Superior temporal gyrus (tissue), 1 donor: ENCODE data around the gene LTBP1.
"Not testable (repeated sequence)": the region's sequence is repeated elsewhere in the genome, so short reads cannot be mapped to it uniquely, and the experiment has no call there.

Experiments used
- DNase-seq: peaks from one replicate; pipeline ENCODE4 v3.0.0-alpha.2; 2016; ENCODE audit errors: extremely low spot score

Gene LTBP1

DNA sequence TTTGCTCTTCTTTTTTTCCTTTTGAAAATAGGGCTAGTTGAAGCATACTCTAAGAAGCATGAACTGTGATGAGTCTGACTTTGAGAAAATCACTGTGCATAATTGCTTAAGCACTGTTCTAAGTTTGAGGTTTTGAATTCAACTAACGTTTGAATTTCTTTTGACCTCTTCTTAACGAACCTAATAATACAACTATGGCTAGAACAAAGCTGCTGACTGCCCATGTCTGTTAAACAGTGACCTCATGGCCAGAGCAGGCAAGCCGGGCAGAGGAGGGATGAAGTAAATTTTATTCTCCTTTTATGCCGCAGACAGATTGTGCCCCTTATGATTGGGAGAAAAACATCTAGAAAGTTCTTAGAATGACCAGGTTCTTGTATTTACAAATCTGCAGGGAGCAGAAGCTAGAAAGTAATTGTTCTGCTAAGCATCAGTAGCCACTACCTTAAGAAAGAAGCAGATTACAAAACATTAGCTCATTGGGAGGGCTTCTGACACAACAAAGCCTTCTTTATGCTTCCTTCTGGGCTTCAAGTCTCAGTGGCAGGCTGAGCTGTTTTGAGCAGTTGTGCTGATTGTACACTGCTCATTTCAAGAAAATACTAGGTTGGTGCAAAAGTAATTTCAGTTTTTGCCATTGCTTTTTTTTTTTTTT is 431.9 kb downstream of the LTBP1 start:
- DNase-seq = peak; percentile 78

DNA sequence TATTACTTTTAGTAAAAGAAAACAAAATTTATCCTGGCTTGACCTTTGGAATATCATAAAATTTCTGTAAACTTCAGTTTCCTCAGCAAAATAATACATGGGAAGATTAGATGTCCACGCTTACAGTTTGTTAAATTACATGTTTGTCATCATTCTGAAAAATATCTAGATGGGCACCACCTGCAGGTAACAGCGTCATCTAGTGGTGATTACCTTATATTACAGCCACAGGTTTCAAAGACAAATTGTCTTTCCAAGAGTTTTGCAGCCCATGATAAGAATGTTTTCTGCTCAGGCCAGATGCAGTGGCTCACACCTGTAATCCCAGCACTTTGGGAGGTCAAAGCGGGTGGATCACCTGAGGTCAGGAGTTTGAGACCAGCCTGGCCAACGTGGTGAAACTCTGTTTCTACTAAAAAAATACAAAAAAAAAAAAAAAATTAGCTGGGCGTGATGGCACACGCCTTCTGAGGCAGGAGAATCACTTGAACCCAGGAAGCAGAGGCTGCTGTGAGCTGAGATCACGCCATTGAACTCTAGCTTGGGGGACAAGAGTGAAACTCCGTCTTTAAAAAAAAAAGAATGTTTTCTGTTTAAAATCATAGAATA is 433.4 kb downstream of the LTBP1 start:
- no peak for DNase-seq

- no peak for DNase-seq
Observed at GRCh38 chr2:33380719-33381118, 434.0 kb downstream of the LTBP1 start.

GRCh38 chr2:33381301-33381858 is 434.6 kb downstream of the LTBP1 start:
- DNase-seq = no peak

- no peak for DNase-seq
Observed at GRCh38 chr2:33383855-33384598, 437.3 kb downstream of the LTBP1 start.

DNA sequence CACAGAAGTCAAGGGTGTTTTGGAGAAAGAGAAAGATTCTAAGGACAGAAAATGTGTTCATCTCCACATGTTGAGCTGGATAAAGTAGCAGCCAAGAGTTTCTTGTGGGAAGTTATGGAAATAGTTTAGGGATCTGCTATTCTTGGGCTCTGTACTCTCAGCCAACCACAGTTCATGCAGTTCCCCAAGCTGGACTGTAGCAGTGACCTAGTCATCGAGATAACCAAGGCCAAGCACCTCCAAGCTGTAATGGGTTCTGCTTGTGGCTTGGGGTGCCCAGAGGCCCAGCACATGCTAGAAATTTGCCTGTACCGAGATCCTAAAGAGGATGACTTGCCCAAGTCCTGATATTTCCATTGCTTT is 437.8 kb downstream of the LTBP1 start:
- DNase-seq = no peak

GRCh38 chr2:33388996-33389395 is 442.2 kb downstream of the LTBP1 start:
- DNase-seq = no peak

- not testable (repeated sequence) for DNase-seq
Observed at GRCh38 chr2:33389695-33390094, 442.9 kb downstream of the LTBP1 start.

- DNase-seq = no peak
Observed at GRCh38 chr2:33391529-33392255, 444.9 kb downstream of the LTBP1 start.

- no peak for DNase-seq
Observed at GRCh38 chr2:33392366-33392765, 445.6 kb downstream of the LTBP1 start.

- DNase-seq = no peak
Observed at GRCh38 chr2:33395034-33395433, 448.3 kb downstream of the LTBP1 start.

- no peak for DNase-seq
Observed at GRCh38 chr2:33395655-33396249, 449.0 kb downstream of the LTBP1 start.

GRCh38 chr2:33404321-33404720 is 457.6 kb downstream of the LTBP1 start:
- DNase-seq = no peak

DNA sequence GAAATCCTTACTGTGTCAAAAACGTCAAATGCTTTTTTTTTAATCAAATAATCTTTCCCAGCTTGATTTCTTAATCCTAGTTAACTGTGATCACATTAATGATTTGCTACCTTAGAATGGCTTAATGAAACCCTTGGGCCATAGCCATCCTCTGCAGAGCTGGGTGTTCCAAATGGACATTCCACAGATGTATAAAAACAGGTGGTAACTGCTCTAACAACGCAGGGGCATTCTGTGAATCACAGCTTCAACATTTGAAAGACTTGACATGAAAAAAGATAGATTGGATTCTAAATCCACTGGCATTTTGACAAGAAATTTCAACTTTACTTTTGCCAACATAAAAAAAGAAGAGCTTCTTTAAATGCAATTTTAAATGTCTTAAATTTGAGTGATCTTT is 459.9 kb downstream of the LTBP1 start:
- no peak for DNase-seq

- no peak for DNase-seq
Observed at GRCh38 chr2:33408109-33408508, 461.4 kb downstream of the LTBP1 start.

DNA sequence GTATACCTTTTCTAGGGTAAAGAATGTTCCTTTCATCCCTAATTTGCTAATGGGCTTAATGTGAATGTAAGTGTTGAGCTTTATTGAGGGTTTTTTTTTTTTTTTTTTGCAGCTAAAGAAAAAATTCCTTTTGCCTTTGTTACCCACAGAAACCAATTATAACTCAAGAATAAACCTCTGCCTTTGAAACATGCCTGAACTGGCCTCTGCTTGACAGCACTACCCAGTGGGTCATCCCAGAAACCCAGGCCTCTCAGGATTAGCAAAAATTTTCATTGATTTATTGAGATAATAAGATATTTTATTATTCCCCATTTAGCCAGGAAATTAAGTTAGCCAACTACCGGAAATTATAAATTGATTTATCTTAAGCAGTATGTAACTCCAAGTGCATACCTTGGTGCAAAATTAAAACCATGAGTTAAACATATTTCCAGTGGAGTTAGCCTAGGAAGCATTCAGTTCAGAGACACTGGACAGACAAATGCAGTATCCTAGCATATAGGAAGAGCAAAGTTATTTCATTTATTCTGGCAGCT is 462.7 kb downstream of the LTBP1 start:
- DNase-seq = no peak

DNA sequence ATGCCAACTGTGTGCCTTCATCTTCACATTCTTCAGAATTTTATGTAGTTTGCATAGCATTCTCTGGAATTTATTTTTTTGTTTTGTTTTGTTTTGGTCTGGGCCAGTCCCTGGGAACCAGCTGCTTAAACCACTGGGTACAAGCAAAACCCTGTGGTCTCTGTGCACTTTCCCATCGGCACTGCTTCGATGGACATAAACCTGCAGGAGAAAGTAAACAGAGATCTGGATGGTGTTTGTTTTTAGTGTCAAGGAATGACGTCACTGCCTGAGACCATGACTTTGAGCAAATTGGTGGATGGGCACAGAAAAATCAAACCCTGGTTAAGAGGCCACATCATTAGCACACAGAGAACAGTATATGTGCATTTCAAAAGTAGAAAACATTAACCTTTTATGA is 465.0 kb downstream of the LTBP1 start:
- DNase-seq = no peak

GRCh38 chr2:33412920-33413319 is 466.2 kb downstream of the LTBP1 start:
- peak; percentile 73 for DNase-seq

DNA sequence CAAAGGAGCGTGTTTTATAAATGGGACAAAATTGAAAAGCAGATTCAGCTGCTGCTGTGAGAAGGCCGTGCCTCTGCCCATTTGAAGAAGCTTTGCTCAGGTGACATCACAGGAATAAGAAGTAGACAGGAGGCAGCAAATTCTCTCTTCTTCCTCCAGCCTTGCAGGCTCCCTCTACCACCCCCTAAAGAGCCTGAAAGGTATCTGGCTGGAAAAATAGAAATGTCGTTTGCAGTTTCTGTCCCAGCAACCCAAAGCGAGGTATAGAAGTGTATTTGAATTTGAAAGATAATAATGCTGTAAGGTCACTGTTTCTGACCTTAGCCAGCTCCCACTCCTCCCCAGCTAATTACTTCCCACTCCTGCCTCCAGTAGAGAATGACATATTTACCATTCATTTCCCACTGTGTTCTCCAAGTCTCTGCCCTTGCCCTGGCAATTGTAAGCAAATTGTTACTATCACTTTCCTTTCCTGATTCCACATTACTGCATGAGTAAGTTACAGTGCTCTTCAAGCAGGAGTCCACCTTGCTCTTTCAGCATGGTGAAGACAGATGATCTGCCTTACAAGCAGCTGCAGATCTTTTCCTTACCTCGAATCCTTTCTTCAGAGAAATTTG is 472.9 kb downstream of the LTBP1 start:
- no peak for DNase-seq

GRCh38 chr2:33420726-33421125 is 474.0 kb downstream of the LTBP1 start:
- no peak for DNase-seq

GRCh38 chr2:33421820-33422219 is 475.1 kb downstream of the LTBP1 start:
- DNase-seq = no peak
